ENCODE results near the gene GMNN.

Gene GMNN

GRCh38 chr6:24818346-24818745 is 43.6 kb downstream of the GMNN start:
- no peak for DNase-seq

DNA sequence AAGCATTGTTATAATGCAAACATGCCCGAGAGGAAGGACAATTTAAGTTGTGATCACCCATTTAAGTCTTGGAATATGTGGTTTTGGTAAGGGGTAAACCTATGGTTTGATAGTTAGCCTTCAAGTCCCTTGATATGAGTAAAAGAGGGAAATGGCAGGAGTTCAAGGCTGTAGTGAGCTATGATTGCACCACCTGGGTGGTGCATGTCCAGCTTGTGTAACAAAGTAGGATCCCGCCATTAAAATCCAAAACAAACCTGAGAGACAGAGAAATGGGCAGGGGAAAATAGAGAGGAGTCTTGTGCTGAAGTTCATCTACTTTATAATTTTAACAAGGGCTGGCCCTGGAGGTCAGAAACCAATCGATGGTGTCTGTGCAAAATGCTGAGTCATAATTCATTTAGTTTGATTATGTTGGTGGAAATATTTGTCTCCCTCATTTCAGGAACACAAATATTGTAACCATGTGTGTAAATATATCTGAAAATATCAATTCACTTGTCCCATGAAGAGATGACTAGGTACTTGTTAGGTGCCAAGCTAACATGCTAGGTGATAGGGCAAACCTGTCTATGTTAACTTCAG is 47.2 kb downstream of the GMNN start:
- DNase-seq, result no peak

DNA sequence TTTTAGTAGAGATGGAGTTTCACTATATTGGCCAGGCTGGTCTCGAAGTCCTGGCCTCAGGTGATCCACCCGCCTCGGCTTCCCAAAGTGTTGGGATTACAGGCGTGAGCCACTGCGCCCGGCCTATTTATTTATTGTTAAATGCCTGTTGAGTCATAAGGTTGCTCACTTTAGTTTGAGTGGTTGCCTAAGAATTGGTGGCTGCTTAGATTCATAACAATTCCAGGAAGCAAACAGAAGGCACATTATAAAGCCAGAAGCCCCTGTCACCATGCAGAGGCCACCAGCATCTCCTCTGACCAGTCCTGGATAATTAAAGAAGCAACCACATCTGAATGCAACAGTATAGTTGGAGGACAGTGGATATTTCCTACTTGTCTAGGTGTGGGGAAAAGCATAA is 48.0 kb downstream of the GMNN start:
- DNase-seq, result no peak

DNA sequence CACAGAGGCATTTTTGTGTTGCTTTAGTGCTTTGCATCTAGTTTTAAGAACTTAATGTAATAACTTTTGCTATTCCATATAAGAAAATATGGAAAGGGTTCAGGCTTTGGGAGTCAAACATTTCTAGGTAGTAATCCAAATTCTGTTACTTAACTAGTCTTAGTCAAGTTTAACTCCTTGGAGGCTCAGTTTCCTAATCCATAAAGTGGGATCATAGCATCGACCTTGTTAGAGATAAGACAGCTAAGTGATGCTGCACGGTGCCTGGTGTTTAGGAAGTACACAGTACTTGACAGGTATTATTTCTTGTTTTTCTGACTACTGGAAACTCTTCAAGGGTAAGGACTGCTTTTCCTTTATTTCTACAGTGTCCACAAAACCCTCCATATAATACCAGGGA is 48.4 kb downstream of the GMNN start:
- no peak for DNase-seq

GRCh38 chr6:24824142-24824938 is 49.6 kb downstream of the GMNN start:
- peak; percentile 57 for DNase-seq

- no peak for DNase-seq
These were observed 50.4 kb downstream of the GMNN start for GRCh38 chr6:24825130-24825630.

GRCh38 chr6:24827162-24827561 is 52.4 kb downstream of the GMNN start:
- DNase-seq, result peak; percentile 24

- DNase-seq, result no peak
These were observed 53.2 kb downstream of the GMNN start for GRCh38 chr6:24827970-24828369.

GRCh38 chr6:24829657-24830056 is 54.9 kb downstream of the GMNN start:
- no peak for DNase-seq

DNA sequence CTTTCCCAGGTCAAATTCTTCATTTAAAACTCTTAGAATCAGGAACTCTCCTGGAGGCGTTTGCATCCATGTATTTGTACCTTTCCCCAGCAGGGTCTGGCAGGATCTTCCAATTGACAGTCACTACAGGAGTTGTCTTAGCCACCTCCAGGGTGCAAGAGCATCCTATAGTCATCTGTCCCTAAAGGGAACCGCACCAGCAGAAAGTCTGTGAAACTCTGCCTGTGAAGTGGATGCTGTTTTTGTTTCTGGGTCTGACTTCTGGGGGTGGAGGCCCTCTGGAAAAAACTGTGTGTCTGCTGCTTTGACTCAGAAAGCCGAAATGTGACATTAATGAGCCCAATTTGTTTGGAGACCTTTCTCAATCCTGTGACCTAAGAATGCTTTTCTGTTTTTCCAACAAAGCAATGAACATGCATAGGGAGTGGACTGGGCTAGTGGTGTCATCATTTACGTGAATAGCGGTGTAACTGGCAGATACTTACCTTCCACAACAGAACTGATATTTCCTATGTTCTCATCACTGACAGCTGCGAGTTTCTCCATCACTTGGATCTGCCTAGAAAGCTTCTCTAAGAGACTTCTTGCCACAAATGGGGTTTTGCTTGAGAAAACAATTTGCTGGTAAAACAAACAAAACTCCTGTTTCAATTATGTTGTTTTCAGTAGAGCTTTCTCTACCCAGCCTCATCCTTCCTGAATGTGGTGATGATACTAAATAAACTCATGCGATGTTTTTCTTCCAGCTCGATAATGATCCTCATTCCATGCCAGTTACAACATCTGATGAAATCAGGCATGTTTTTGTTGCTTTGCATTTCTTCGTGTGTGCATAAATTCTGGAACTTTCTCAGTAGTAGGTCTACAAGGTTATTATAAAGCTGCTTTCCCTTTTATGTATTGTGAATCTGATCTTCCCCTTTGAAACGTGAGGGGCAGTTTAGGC is 57.3 kb downstream of the GMNN start:
- no peak for DNase-seq

DNA sequence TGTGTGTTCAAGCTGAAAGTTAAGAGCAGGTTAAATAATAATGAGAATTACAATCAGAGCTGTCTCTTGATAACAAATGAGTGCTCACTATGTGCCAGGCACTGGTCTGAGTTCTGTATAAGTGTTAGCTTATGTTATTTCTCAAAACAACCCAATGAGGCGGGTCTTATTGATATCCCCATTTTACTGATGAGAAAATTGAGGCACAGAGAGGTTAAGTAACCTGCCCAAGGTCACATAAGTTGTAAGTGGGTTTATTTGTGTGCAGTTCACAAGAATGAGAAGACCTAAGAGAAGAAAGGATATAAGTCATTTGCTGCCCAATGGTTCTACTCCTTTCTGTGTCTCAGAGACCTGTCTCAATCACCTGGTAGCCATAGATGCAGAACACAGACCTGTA is 58.1 kb downstream of the GMNN start:
- DNase-seq, result no peak

DNA sequence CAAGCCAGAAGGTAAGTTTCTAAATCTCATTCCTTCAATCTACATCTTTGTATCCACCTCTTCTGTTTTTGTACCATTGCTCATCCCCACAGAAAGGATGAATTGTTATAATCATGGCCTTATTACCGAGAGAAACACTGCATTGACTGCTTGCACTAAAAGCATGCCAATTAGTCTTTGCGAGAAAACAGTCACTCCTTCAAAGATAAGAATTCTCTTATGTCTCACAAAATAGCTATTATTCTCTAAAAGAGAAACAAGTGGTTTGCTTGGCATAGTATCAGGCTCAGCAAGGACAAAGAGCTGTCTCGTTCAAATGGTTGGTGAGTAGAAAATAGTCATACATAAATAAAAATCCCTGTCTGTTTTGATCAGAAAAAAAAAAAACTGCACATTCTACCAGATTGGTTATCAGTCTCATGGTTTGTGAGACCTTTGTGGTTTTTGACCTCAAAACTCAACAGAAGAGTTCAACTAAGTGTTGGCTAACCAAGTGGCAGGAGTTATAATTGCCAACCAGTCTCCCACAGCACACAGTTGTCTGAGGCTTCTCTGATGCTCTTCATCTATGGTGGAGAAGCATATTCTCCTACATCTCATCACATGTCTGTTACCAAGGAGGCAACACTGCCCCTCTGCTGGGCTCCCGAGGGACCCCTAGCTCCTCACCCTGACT is 59.1 kb downstream of the GMNN start:
- no peak for DNase-seq
